ENCODE data around the gene EXOC4. TPM values are rescaled to one million over a fixed set of nuclear protein-coding genes. Genes with fewer than 3 reads are reported as not detected.

Gene EXOC4
- total RNA-seq, 1 donor from 2014 or later, result 94.0 TPM

- Mint-ChIP-seq H3K27me3 (ENCODE audit: unreplicated experiment) (peaks cover 2% of the 10 kb centered on the region), H3K27ac (ENCODE audit: unreplicated experiment) (no peak overlapping the region)
These were observed 471.8 kb downstream of the EXOC4 start for GRCh38 chr7:133724694-133725093.

GRCh38 chr7:133727476-133728214, 474.8 kb downstream of the EXOC4 start:
- Mint-ChIP-seq H3K4me1 (ENCODE audit: unreplicated experiment) (no peaks in the 10 kb centered on the region), H3K27me3 (ENCODE audit: unreplicated experiment) (peaks cover 2% of the 10 kb centered on the region), H3K27ac (ENCODE audit: unreplicated experiment) (no peak overlapping the region), H3K4me3 (ENCODE audit: unreplicated experiment) (no peak overlapping the region), H3K9me3 (ENCODE audit: unreplicated experiment) (no peaks in the 10 kb centered on the region), H3K36me3 (ENCODE audit: low read depth, unreplicated experiment) (no peaks in the 10 kb centered on the region)
- no peak for TF ChIP-seq CTCF (IDR thresholded peaks at IDR 0.05; ENCODE audit: unreplicated experiment)
- DNase-seq (ENCODE audit: low spot score), result no peak

More at GRCh38 chr7:133724694-133725093, 471.8 kb downstream of the EXOC4 start:
- Mint-ChIP-seq H3K4me3 (ENCODE audit: unreplicated experiment) (no peak overlapping the region), H3K4me1 (ENCODE audit: unreplicated experiment) (peaks cover 2% of the 10 kb centered on the region), H3K9me3 (ENCODE audit: unreplicated experiment) (no peaks in the 10 kb centered on the region), H3K36me3 (ENCODE audit: low read depth, unreplicated experiment) (no peaks in the 10 kb centered on the region)
- TF ChIP-seq CTCF (IDR thresholded peaks at IDR 0.05; ENCODE audit: unreplicated experiment), result no peak
- DNase-seq (ENCODE audit: low spot score), result no peak

- TF ChIP-seq CTCF (IDR thresholded peaks at IDR 0.05; ENCODE audit: unreplicated experiment), result no peak
- H3K4me1 Mint-ChIP-seq (ENCODE audit: unreplicated experiment), result no peaks in the 10 kb centered on the region
- no peak overlapping the region for H3K27ac Mint-ChIP-seq (ENCODE audit: unreplicated experiment)
- no peaks in the 10 kb centered on the region for H3K9me3 Mint-ChIP-seq (ENCODE audit: unreplicated experiment)
- H3K27me3 Mint-ChIP-seq (ENCODE audit: unreplicated experiment), result peaks cover 2% of the 10 kb centered on the region
- no peak overlapping the region for H3K4me3 Mint-ChIP-seq (ENCODE audit: unreplicated experiment)
- no peak for DNase-seq (ENCODE audit: low spot score)
- H3K36me3 Mint-ChIP-seq (ENCODE audit: low read depth, unreplicated experiment), result no peaks in the 10 kb centered on the region
These were observed 477.5 kb downstream of the EXOC4 start for GRCh38 chr7:133730360-133730759.

GRCh38 chr7:133733401-133733800, 480.5 kb downstream of the EXOC4 start:
- no peaks in the 10 kb centered on the region for H3K36me3 Mint-ChIP-seq (ENCODE audit: low read depth, unreplicated experiment)
- H3K27ac Mint-ChIP-seq (ENCODE audit: unreplicated experiment), result no peak overlapping the region
- no peak for DNase-seq (ENCODE audit: low spot score)
- H3K27me3 Mint-ChIP-seq (ENCODE audit: unreplicated experiment), result no peaks in the 10 kb centered on the region
- no peak overlapping the region for H3K4me3 Mint-ChIP-seq (ENCODE audit: unreplicated experiment)
- no peaks in the 10 kb centered on the region for H3K9me3 Mint-ChIP-seq (ENCODE audit: unreplicated experiment)
- H3K4me1 Mint-ChIP-seq (ENCODE audit: unreplicated experiment), result peaks cover 7% of the 10 kb centered on the region
- TF ChIP-seq CTCF (IDR thresholded peaks at IDR 0.05; ENCODE audit: unreplicated experiment), result no peak

- TF ChIP-seq CTCF (IDR thresholded peaks at IDR 0.05; ENCODE audit: unreplicated experiment), result no peak
- Mint-ChIP-seq H3K36me3 (ENCODE audit: low read depth, unreplicated experiment) (no peaks in the 10 kb centered on the region), H3K4me1 (ENCODE audit: unreplicated experiment) (peaks cover 7% of the 10 kb centered on the region), H3K27me3 (ENCODE audit: unreplicated experiment) (no peaks in the 10 kb centered on the region), H3K9me3 (ENCODE audit: unreplicated experiment) (no peaks in the 10 kb centered on the region), H3K4me3 (ENCODE audit: unreplicated experiment) (no peak overlapping the region), H3K27ac (ENCODE audit: unreplicated experiment) (no peak overlapping the region)
- DNase-seq (ENCODE audit: low spot score), result no peak
These were observed 482.3 kb downstream of the EXOC4 start for GRCh38 chr7:133735222-133735621.
